Kidney epithelial cell (primary cell): Measurements from ENCODE around the gene MYH3. TPM values are rescaled to one million over a fixed set of nuclear protein-coding genes. Genes with fewer than 3 reads are reported as not detected.

Source experiments
- DNase-seq: peaks from one replicate; pipeline ENCODE4 v3.0.0-alpha.2; 2010; ENCODE audit warnings: low read depth
- H3K27me3 ChIP-seq: 2 replicates; pipeline ENCODE4 v1.6.0; 2011; ENCODE audit warnings: low read length; ENCODE audit not compliant: control insufficient read depth, insufficient read depth
- H3K36me3 ChIP-seq: 2 replicates; pipeline ENCODE4 v1.5.1; 2011; ENCODE audit warnings: low read length; ENCODE audit not compliant: control insufficient read depth, insufficient read depth
- H3K4me3 ChIP-seq: 2 replicates; pipeline ENCODE4 v1.5.1; 2011; ENCODE audit warnings: low read depth, mild to moderate bottlenecking, control low read depth, low read length
- total RNA-seq: library from RNA; depleted of rRNA; stranded (reverse); fragments of >200 nt; gene quantifications from 2 replicates; pipeline ENCODE4 v1.2.3, GENCODE V29; 2015
- TF ChIP-seq, protein P1 (sequence below): IDR thresholded peaks from 2 replicates; pipeline ENCODE4 v1.5.1; 2011; ENCODE audit warnings: mild to moderate bottlenecking, moderate library complexity, low read length, control low read depth, inconsistent platforms; ENCODE audit not compliant: insufficient read depth, poor library complexity, severe bottlenecking

MYH3 gene
- total RNA-seq, 1 donor from 2014 or later: 0.33 TPM

- H3K4me3 ChIP-seq: no peak overlapping the region
- TF ChIP-seq, protein P1, sequence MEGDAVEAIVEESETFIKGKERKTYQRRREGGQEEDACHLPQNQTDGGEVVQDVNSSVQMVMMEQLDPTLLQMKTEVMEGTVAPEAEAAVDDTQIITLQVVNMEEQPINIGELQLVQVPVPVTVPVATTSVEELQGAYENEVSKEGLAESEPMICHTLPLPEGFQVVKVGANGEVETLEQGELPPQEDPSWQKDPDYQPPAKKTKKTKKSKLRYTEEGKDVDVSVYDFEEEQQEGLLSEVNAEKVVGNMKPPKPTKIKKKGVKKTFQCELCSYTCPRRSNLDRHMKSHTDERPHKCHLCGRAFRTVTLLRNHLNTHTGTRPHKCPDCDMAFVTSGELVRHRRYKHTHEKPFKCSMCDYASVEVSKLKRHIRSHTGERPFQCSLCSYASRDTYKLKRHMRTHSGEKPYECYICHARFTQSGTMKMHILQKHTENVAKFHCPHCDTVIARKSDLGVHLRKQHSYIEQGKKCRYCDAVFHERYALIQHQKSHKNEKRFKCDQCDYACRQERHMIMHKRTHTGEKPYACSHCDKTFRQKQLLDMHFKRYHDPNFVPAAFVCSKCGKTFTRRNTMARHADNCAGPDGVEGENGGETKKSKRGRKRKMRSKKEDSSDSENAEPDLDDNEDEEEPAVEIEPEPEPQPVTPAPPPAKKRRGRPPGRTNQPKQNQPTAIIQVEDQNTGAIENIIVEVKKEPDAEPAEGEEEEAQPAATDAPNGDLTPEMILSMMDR: no peak
- H3K27me3 ChIP-seq: no peaks in the 10 kb centered on the region
- no peak for DNase-seq
- H3K36me3 ChIP-seq: no peaks in the 10 kb centered on the region
Observed at GRCh38 chr17:10610884-10611283, 46.2 kb downstream of the MYH3 start.

GRCh38 chr17:10608244-10608643 lies 48.9 kb downstream of the MYH3 start:
- TF ChIP-seq, protein P1: no peak
- no peak for DNase-seq
- H3K36me3 ChIP-seq: no peaks in the 10 kb centered on the region
- no peaks in the 10 kb centered on the region for H3K27me3 ChIP-seq
- no peak overlapping the region for H3K4me3 ChIP-seq

GRCh38 chr17:10606110-10606509 lies 51.0 kb downstream of the MYH3 start:
- Histone ChIP-seq H3K27me3 (no peaks in the 10 kb centered on the region), H3K36me3 (no peaks in the 10 kb centered on the region), H3K4me3 (no peak overlapping the region)
- no peak for DNase-seq
- TF ChIP-seq, protein P1: no peak

GRCh38 chr17:10605221-10605783 lies 51.8 kb downstream of the MYH3 start:
- Histone ChIP-seq H3K27me3 (no peaks in the 10 kb centered on the region), H3K4me3 (no peak overlapping the region), H3K36me3 (no peaks in the 10 kb centered on the region)
- TF ChIP-seq, protein P1: no peak
- no peak for DNase-seq

DNA sequence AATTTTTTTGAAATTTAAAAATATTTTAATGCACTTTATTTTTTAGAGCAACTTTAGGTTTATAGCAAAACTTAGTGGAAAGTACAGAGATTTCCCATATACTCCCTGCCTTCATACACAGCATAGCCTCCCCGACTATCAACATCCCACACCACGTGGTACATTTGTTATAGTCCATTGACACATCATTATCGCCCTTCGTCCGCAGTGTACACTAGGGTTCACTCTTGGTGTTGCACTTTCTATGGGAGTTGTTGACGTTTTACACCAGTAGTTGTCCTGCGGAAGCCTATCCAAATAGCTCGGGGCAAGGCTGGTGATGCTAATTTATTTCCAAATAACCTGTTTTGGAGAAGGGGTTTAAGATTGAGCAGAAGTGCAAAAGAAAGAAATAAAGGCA lies 52.6 kb downstream of the MYH3 start:
- Histone ChIP-seq H3K36me3 (no peaks in the 10 kb centered on the region), H3K27me3 (no peaks in the 10 kb centered on the region), H3K4me3 (no peak overlapping the region)
- DNase-seq: no peak
- TF ChIP-seq, protein P1: no peak

DNA sequence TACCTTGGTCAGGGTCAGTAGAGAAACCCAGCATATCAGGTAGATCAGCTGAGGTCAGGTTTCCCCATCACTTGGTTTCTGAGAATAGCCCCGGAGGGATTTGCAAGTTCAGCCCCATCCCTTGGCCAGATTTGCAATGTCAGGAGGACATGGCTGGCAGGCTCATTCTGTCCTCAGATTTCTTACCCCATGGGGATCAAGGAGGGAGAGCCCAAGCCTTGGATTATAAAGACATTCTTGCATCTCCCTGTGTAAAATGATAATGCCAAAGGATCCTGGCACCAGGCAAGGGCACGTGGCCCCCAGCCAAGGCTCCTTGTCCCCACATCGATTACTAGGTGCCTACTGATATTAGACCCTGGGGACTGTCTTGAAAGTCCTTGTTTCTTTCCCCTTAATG lies 53.2 kb downstream of the MYH3 start:
- Histone ChIP-seq H3K27me3 (no peaks in the 10 kb centered on the region), H3K4me3 (no peak overlapping the region), H3K36me3 (no peaks in the 10 kb centered on the region)
- DNase-seq: no peak
- TF ChIP-seq, protein P1: no peak
